Breast epithelium (tissue), 3 donors: ENCODE data around the gene GNPDA2.

ENCODE experiments used
- POLR2AphosphoS5 ChIP-seq, 3 donors: sonication (generic); formaldehyde crosslinking; IDR thresholded peaks; one replicate each; pipeline ENCODE4 v1.6.1; 2017; ENCODE audit warnings: antibody characterized with exemption in 3 of 3
- TF ChIP-seq, protein P1 (sequence below), 3 donors: fragments of 450-650 bp; IDR thresholded peaks; one replicate each; pipeline ENCODE4 v1.5.1; 2016 to 2017; ENCODE audit warnings: antibody characterized with exemption in 3 of 3, mild to moderate bottlenecking in 3 of 3, moderate library complexity in 3 of 3

GRCh38 chr4:44771789-44772188, 45.4 kb upstream of the GNPDA2 start:
- TF ChIP-seq, protein P1, sequence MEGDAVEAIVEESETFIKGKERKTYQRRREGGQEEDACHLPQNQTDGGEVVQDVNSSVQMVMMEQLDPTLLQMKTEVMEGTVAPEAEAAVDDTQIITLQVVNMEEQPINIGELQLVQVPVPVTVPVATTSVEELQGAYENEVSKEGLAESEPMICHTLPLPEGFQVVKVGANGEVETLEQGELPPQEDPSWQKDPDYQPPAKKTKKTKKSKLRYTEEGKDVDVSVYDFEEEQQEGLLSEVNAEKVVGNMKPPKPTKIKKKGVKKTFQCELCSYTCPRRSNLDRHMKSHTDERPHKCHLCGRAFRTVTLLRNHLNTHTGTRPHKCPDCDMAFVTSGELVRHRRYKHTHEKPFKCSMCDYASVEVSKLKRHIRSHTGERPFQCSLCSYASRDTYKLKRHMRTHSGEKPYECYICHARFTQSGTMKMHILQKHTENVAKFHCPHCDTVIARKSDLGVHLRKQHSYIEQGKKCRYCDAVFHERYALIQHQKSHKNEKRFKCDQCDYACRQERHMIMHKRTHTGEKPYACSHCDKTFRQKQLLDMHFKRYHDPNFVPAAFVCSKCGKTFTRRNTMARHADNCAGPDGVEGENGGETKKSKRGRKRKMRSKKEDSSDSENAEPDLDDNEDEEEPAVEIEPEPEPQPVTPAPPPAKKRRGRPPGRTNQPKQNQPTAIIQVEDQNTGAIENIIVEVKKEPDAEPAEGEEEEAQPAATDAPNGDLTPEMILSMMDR (IDR thresholded peaks at IDR 0.05) = no peak
- no peak for TF ChIP-seq POLR2AphosphoS5 (IDR thresholded peaks at IDR 0.05)
